Measurements from ENCODE around the gene LORICRIN. TPM values are rescaled to one million over a fixed set of nuclear protein-coding genes. Genes with fewer than 3 reads are reported as not detected.
A peak's percentile ranks its signal among the peaks of the same experiment; 100 is the strongest.

Gene LORICRIN
- polyA plus RNA-seq, 1 of the 3 experiments (the other 2 are of a cell fraction), result not detected

- 12% methylated on average over 1 of the region's 1 CpG for WGBS (ENCODE audit: low lambda C conversion rate)
- ChIA-PET CTCF (no interaction called here), POLR2A (no interaction called here)
- H3K79me2 ChIP-seq (ENCODE audit: insufficient read depth), result no peaks in the 10 kb centered on the region
- no peak overlapping the region for H3K4me2 ChIP-seq
- H3K27me3 ChIP-seq (ENCODE audit: insufficient read depth), result peaks cover 41% of the 10 kb centered on the region
- no peak for DNase-seq
- no peaks in the 10 kb centered on the region for H4K20me1 ChIP-seq (ENCODE audit: insufficient read depth)
- H3F3A ChIP-seq (replicated peaks; ENCODE audit: insufficient read depth), result no peaks in the 10 kb centered on the region
- no peak overlapping the region for H3K9ac ChIP-seq
- H3K36me3 ChIP-seq (replicated peaks in 1 of 2; ENCODE audit: control insufficient read depth in 1 of 2, insufficient read depth in 2 of 2, low read length in 1 of 2), result no peaks in the 10 kb centered on the region
- H3K9me3 ChIP-seq, result no peaks in the 10 kb centered on the region
- H2AFZ ChIP-seq (ENCODE audit: low read depth), result no peak overlapping the region
- no peak overlapping the region for H3K4me3 ChIP-seq (ENCODE audit: low read depth in 2 of 2, low read length in 1 of 2)
- TF ChIP-seq CTCF (IDR thresholded peaks at IDR 0.05), result peak; percentile 24; the same call in 1 of the 2 replicates
- no peak for TF ChIP-seq FOSL2 (IDR thresholded peaks at IDR 0.05; ENCODE audit: borderline replicate concordance, low read depth)
- no peak overlapping the region for H3K27ac ChIP-seq (ENCODE audit: low read depth in 2 of 2, low read length in 1 of 2)
- H3K4me1 ChIP-seq (ENCODE audit: control insufficient read depth in 1 of 2, insufficient read depth in 2 of 2, low read depth in 1 of 2, low read length in 1 of 2), result no peaks in the 10 kb centered on the region; a peak in 1 of 4 replicates
- H3K9me2 ChIP-seq, result no peaks in the 10 kb centered on the region
Measured at GRCh38 chr1:153265457-153265856, 6.0 kb downstream of the LORICRIN start.

- Histone ChIP-seq H3K9me3 (no peaks in the 10 kb centered on the region), H2AFZ (ENCODE audit: low read depth) (no peak overlapping the region), H3K27me3 (ENCODE audit: insufficient read depth) (peaks cover 14% of the 10 kb centered on the region; the same call in 1 of the 2 replicates), H3K9ac (no peak overlapping the region), H3K4me3 (ENCODE audit: low read depth in 2 of 2, low read length in 1 of 2) (no peak overlapping the region), H3K4me1 (ENCODE audit: control insufficient read depth in 1 of 2, insufficient read depth in 2 of 2, low read depth in 1 of 2, low read length in 1 of 2) (no peaks in the 10 kb centered on the region), H3K9me2 (no peaks in the 10 kb centered on the region), H3K79me2 (ENCODE audit: insufficient read depth) (no peaks in the 10 kb centered on the region), H3K27ac (ENCODE audit: low read depth in 2 of 2, low read length in 1 of 2) (no peak overlapping the region), H3K36me3 (replicated peaks in 1 of 2; ENCODE audit: control insufficient read depth in 1 of 2, insufficient read depth in 2 of 2, low read length in 1 of 2) (no peaks in the 10 kb centered on the region), H3K4me2 (no peak overlapping the region), H3F3A (replicated peaks; ENCODE audit: insufficient read depth) (no peaks in the 10 kb centered on the region), H4K20me1 (ENCODE audit: insufficient read depth) (no peaks in the 10 kb centered on the region)
- no peak for DNase-seq
- ChIA-PET CTCF (no interaction called here), POLR2A (no interaction called here)
- WGBS (ENCODE audit: low lambda C conversion rate), result 20% methylated on average over 1 of the region's 1 CpG
- no peak for TF ChIP-seq SMC3 (IDR thresholded peaks at IDR 0.05; ENCODE audit: low read depth, low read length)
- TF ChIP-seq TEAD4 (IDR thresholded peaks at IDR 0.05; ENCODE audit: borderline replicate concordance, insufficient read depth), result no peak
- no peak for TF ChIP-seq GATA2 (CRISPR knock-in tag; IDR thresholded peaks at IDR 0.05)
- no peak for TF ChIP-seq RAD21 (IDR thresholded peaks at IDR 0.05; ENCODE audit: low read length)
- no peak for TF ChIP-seq USF2 (IDR thresholded peaks at IDR 0.05; ENCODE audit: borderline replicate concordance, low read depth, low read length)
- no peak for TF ChIP-seq EZH2phosphoT487 (IDR thresholded peaks at IDR 0.05; ENCODE audit: borderline replicate concordance, low read depth)
- TF ChIP-seq FOXM1 (IDR thresholded peaks at IDR 0.05; ENCODE audit: low read depth), result no peak
- no peak for TF ChIP-seq PBX3 (IDR thresholded peaks at IDR 0.05)
- TF ChIP-seq YY1 (IDR thresholded peaks at IDR 0.05; ENCODE audit: low read depth), result no peak
- no peak for TF ChIP-seq NRF1 (IDR thresholded peaks at IDR 0.05; ENCODE audit: low read depth, low read length)
- no peak for TF ChIP-seq NFIC (IDR thresholded peaks at IDR 0.05; ENCODE audit: borderline replicate concordance)
- no peak for TF ChIP-seq JUND (IDR thresholded peaks at IDR 0.05)
- TF ChIP-seq TCF12 (IDR thresholded peaks at IDR 0.05), result no peak
- TF ChIP-seq FOSL2 (IDR thresholded peaks at IDR 0.05; ENCODE audit: borderline replicate concordance, low read depth), result no peak
- no peak for TF ChIP-seq FOXJ3 (CRISPR knock-in tag; IDR thresholded peaks at IDR 0.05)
- TF ChIP-seq SIN3A (IDR thresholded peaks at IDR 0.05; ENCODE audit: borderline replicate concordance, low read depth, low read length), result no peak
Measured at GRCh38 chr1:153271711-153272110, 12.2 kb downstream of the LORICRIN start.

All from SK-N-SH (cell line).